ENCODE results near the gene ADM. TPM values are rescaled to one million over a fixed set of nuclear protein-coding genes. Genes with fewer than 3 reads are reported as not detected.

Gene ADM
- total and polyA plus RNA-seq, 12 donors: 5.1 to 63.7 (median 10.8) TPM

GRCh38 chr11:10294290-10294953 is 10.5 kb upstream of the ADM start:
- peak overlapping the region; percentile 70 to 99 (median 94) for H3K4me3 ChIP-seq
- peaks cover 0 to 57% (median 24%) of the 10 kb centered on the region in 9 donors for H3K4me1 ChIP-seq
- 0 to 1% methylated on average over 45 of the region's 45 CpGs for WGBS, 2 donors
- DNase-seq: peak; percentile 48 to 59
- no peaks in the 10 kb centered on the region for H3K36me3 ChIP-seq
- ATAC-seq: peak; percentile 8 to 58 (median 42)
- no peaks in the 10 kb centered on the region for H3K27me3 ChIP-seq
- H3K9me3 ChIP-seq: no peaks in the 10 kb centered on the region
- no peak for TF ChIP-seq CTCF (IDR thresholded peaks at IDR 0.05)
- H3K27ac ChIP-seq: peak overlapping the region; percentile 94 to 99 (median 97)
- intact Hi-C loops (cut with DNase I): loop anchor here in 1 of 10 donors (5.0 kb wide), 1 partner anchor 72 kb away; no protein-coding TSS in a partner anchor

GRCh38 chr11:10295064-10295901 is 9.6 kb upstream of the ADM start:
- 56 to 59% methylated on average over 10 of the region's 10 CpGs for whole genome bisulfite sequencing, 2 donors

GRCh38 chr11:10298342-10298741 is 6.5 kb upstream of the ADM start:
- H3K4me1 ChIP-seq: peaks cover 4 to 34% (median 17%) of the 10 kb centered on the region in 9 donors
- H3K27ac ChIP-seq: no peak overlapping the region
- intact Hi-C loops (cut with DNase I): no loop called here
- no peaks in the 10 kb centered on the region for H3K36me3 ChIP-seq
- no peaks in the 10 kb centered on the region for H3K27me3 ChIP-seq
- H3K4me3 ChIP-seq: no peak overlapping the region
- WGBS, 2 donors: 88 to 95% methylated on average over 5 of the region's 5 CpGs
- DNase-seq (no peak), ATAC-seq (no peak)
- no peaks in the 10 kb centered on the region for H3K9me3 ChIP-seq
- TF ChIP-seq CTCF (IDR thresholded peaks at IDR 0.05): no peak

More at GRCh38 chr11:10295064-10295901, 9.6 kb upstream of the ADM start:
- peaks cover 0 to 49% (median 24%) of the 10 kb centered on the region in 9 donors for H3K4me1 ChIP-seq
- no peak for DNase-seq
- no peaks in the 10 kb centered on the region for H3K9me3 ChIP-seq
- H3K27ac ChIP-seq: peak overlapping the region in 9 of 10 donors; percentile 94 to 99 (median 97)
- no peak for ATAC-seq
- H3K4me3 ChIP-seq: peak overlapping the region; percentile 70 to 99 (median 94)
- intact Hi-C loops (cut with DNase I): no loop called here
- H3K36me3 ChIP-seq: no peaks in the 10 kb centered on the region
- H3K27me3 ChIP-seq: no peaks in the 10 kb centered on the region
- TF ChIP-seq CTCF (IDR thresholded peaks at IDR 0.05): no peak

- H3K27ac ChIP-seq: peak overlapping the region in 9 of 10 donors; percentile 83 to 92 (median 86)
- 49 to 58% methylated on average over 9 of the region's 9 CpGs for WGBS, 2 donors
- peaks cover 0 to 8% (median 0%) of the 10 kb centered on the region in 9 donors for H3K36me3 ChIP-seq
- H3K4me1 ChIP-seq: peaks cover 14 to 44% (median 32%) of the 10 kb centered on the region in 9 donors
- H3K27me3 ChIP-seq: peaks cover 0 to 15% (median 0%) of the 10 kb centered on the region in 7 donors
- ATAC-seq (no peak), DNase-seq (no peak)
- TF ChIP-seq CTCF (IDR thresholded peaks at IDR 0.05): no peak
- peak overlapping the region in 9 of 10 donors; percentile 59 to 89 (median 73) for H3K4me3 ChIP-seq
- H3K9me3 ChIP-seq: no peaks in the 10 kb centered on the region
- intact Hi-C loops (cut with DNase I): loop anchor here in 7 of 10 donors (10.0 kb wide), 6 partner anchors 63 to 687 kb away; no protein-coding TSS in a partner anchor
These were observed 3.1 kb upstream of the ADM start for GRCh38 chr11:10301656-10302358.

Measured in heart right ventricle (tissue), 16 donors.